Endodermal cell (in vitro differentiated cells): ENCODE measurements around the gene PLXNB2. TPM values are rescaled to one million over a fixed set of nuclear protein-coding genes. Genes with fewer than 3 reads are reported as not detected.

Experiments
- DNase-seq: peaks from one replicate; pipeline ENCODE4 v3.0.0-alpha.2; 2017
- H3K27ac ChIP-seq: 2 replicates; pipeline ENCODE4 v1.5.1; 2013; ENCODE audit warnings: mild to moderate bottlenecking, low read depth, low read length, moderate library complexity
- H3K27me3 ChIP-seq: 2 replicates; pipeline ENCODE4 v1.6.1; 2013; ENCODE audit warnings: mild to moderate bottlenecking, low read length, moderate library complexity; ENCODE audit not compliant: insufficient read depth, control insufficient read depth, poor library complexity, severe bottlenecking
- H3K36me3 ChIP-seq: 2 replicates; pipeline ENCODE4 v1.7.0; 2013; ENCODE audit warnings: mild to moderate bottlenecking, low read length, moderate library complexity; ENCODE audit not compliant: control insufficient read depth, insufficient read depth
- H3K4me1 ChIP-seq: one replicate; pipeline ENCODE4 v1.7.0; 2013; ENCODE audit warnings: low read length; ENCODE audit not compliant: control insufficient read depth, insufficient read depth
- H3K4me3 ChIP-seq: 2 replicates; pipeline ENCODE4 v1.5.1; 2013; ENCODE audit warnings: mild to moderate bottlenecking, low read length, moderate library complexity
- H3K9ac ChIP-seq: 2 replicates; pipeline ENCODE4 v1.6.1; 2013; ENCODE audit warnings: mild to moderate bottlenecking, low read length, moderate library complexity; ENCODE audit not compliant: poor library complexity, severe bottlenecking; ENCODE audit errors: extremely low read depth
- H3K9me3 ChIP-seq: 2 replicates; pipeline ENCODE4 v1.6.1; 2013; ENCODE audit warnings: mild to moderate bottlenecking, low read length, moderate library complexity; ENCODE audit not compliant: control insufficient read depth
- H3K27ac Mint-ChIP-seq: 2 replicates; pipeline ENCODE4 v1.8.0; 2020; ENCODE audit warnings: mixed read lengths
- H3K27me3 Mint-ChIP-seq: 2 replicates; pipeline ENCODE4 v1.8.0; 2021; ENCODE audit warnings: mild to moderate bottlenecking, mixed read lengths; ENCODE audit not compliant: insufficient read depth
- H3K36me3 Mint-ChIP-seq: 2 replicates; pipeline ENCODE4 v1.8.0; 2020; ENCODE audit warnings: low read depth, mixed read lengths
- H3K4me1 Mint-ChIP-seq: 2 replicates; pipeline ENCODE4 v1.8.0; 2020; ENCODE audit warnings: mixed read lengths
- H3K4me3 Mint-ChIP-seq: 2 replicates; pipeline ENCODE4 v1.8.0; 2020; ENCODE audit warnings: mild to moderate bottlenecking, moderate library complexity, mixed read lengths
- H3K9me3 Mint-ChIP-seq: 2 replicates; pipeline ENCODE4 v1.8.0; 2020; ENCODE audit warnings: mild to moderate bottlenecking, mixed read lengths
- WGBS, 2 experiments: methylation state at CpG; one replicate each; pipeline versions ENCODE4 v1.1.5 to v1.1.7; 2013; ENCODE audit warnings: missing lambda C conversion rate in 2 of 2, mixed read lengths in 1 of 2; ENCODE audit not compliant: insufficient coverage in 1 of 2, insufficient read length in 1 of 2; 5-methylcytosine and 5-hydroxymethylcytosine counted together
- total RNA-seq, 2 donors: library from RNA; stranded (reverse); fragmentation: NEBNext Ultra II Directional in 1 of 2; extraction: Animal tissue kit (Norgen Biotek cat#: 25700) in 1 of 2; gene quantifications; 2 replicates in 1 of 2; 3 replicates in 1 of 2; pipeline ENCODE4 v1.2.1, GENCODE V29; 2021
- TF ChIP-seq, protein P1 (sequence below): fragments of 200-600 bp; sonication (generic); conservative IDR thresholded peaks from 2 replicates; pipeline ENCODE4 v1.5.0; 2021; ENCODE audit warnings: antibody characterized with exemption, mild to moderate bottlenecking

Gene PLXNB2
- total RNA-seq, 2 donors from 2014 or later: 94.7 to 97.7 TPM

DNA sequence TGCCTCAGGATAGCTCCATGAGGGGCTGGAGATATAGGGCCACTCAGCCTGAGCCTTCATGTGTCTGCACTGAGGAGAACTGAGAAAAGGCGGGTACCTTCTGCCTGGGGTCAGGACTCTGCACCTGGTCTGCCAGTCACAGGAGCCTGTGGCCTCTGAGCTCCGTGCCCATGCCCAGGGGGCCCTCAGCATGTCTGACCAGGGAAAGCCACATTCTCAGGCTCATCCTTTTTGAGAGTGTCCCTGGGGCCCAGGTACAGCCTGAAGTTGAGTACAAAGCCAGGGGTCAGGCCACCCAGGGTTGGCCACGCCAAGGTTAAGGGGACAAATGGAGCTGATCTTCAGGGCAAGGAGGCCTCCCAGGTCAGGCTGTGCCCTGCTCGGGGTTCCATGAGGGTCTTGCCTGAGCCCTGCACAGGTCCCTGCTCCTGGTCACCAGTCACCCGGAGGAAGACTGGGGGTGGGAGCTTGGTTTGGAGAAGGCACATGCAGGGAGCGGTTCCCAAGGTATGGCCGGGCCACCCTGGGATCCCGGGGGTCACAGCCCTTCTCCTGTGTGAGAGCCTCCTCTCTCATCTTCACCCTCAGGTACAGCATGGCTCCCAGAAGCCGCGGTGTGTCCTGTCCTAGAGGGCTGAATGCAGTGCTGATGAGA lies 13.4 kb upstream of the PLXNB2 start:
- DNase-seq: no peak
- H3K27ac Mint-ChIP-seq: no peak overlapping the region

DNA sequence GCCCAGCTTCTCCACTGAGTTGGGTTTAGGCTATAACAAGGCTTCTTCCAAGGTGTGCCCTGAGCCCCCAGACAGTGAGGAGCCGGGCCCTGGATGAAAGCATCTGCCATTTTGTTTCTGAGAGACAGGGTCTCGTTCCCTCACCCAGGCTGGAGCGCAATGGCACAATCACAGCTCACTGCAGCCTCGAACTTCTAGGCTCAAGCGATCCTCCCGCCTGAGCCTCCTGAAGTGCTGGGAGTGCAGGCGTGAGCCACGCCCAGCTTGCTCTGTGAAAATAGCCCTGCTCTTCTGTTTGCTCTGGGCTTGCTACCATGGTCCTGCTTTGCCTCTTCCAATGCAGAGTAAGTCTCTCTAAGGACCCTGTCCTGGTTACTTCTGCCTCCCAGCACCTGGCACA lies 12.7 kb upstream of the PLXNB2 start:
- Mint-ChIP-seq H3K27me3 (peaks cover 11% of the 10 kb centered on the region), H3K4me3 (no peak overlapping the region), H3K36me3 (no peaks in the 10 kb centered on the region), H3K4me1 (no peaks in the 10 kb centered on the region), H3K27ac (no peak overlapping the region), H3K9me3 (no peaks in the 10 kb centered on the region)
- Histone ChIP-seq H3K9me3 (no peaks in the 10 kb centered on the region), H3K4me3 (no peak overlapping the region), H3K27me3 (no peaks in the 10 kb centered on the region), H3K36me3 (no peaks in the 10 kb centered on the region), H3K9ac (no peak overlapping the region), H3K27ac (no peak overlapping the region), H3K4me1 (no peaks in the 10 kb centered on the region)
- TF ChIP-seq, protein P1, sequence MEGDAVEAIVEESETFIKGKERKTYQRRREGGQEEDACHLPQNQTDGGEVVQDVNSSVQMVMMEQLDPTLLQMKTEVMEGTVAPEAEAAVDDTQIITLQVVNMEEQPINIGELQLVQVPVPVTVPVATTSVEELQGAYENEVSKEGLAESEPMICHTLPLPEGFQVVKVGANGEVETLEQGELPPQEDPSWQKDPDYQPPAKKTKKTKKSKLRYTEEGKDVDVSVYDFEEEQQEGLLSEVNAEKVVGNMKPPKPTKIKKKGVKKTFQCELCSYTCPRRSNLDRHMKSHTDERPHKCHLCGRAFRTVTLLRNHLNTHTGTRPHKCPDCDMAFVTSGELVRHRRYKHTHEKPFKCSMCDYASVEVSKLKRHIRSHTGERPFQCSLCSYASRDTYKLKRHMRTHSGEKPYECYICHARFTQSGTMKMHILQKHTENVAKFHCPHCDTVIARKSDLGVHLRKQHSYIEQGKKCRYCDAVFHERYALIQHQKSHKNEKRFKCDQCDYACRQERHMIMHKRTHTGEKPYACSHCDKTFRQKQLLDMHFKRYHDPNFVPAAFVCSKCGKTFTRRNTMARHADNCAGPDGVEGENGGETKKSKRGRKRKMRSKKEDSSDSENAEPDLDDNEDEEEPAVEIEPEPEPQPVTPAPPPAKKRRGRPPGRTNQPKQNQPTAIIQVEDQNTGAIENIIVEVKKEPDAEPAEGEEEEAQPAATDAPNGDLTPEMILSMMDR: no peak
- DNase-seq: no peak
- WGBS, 2 experiments: 89 to 98% methylated on average over 7 to 8 of the region's 8 CpGs

More for the DNA sequence above, 13.4 kb upstream of the PLXNB2 start:
- H3K36me3 Mint-ChIP-seq: no peaks in the 10 kb centered on the region
- H3K4me3 Mint-ChIP-seq: no peak overlapping the region
- no peak overlapping the region for H3K4me3 ChIP-seq
- peaks cover 2% of the 10 kb centered on the region for H3K27me3 ChIP-seq
- H3K9me3 ChIP-seq: no peaks in the 10 kb centered on the region
- H3K36me3 ChIP-seq: no peaks in the 10 kb centered on the region
- H3K4me1 Mint-ChIP-seq: peaks cover under 1% of the 10 kb centered on the region
- H3K27me3 Mint-ChIP-seq: peaks cover 15% of the 10 kb centered on the region
- H3K4me1 ChIP-seq: no peaks in the 10 kb centered on the region
- no peak overlapping the region for H3K9ac ChIP-seq
- no peak overlapping the region for H3K27ac ChIP-seq
- TF ChIP-seq, protein P1: no peak
- H3K9me3 Mint-ChIP-seq: no peaks in the 10 kb centered on the region
- 93 to 95% methylated on average over 7 to 10 of the region's 10 CpGs for WGBS, 2 experiments

DNA sequence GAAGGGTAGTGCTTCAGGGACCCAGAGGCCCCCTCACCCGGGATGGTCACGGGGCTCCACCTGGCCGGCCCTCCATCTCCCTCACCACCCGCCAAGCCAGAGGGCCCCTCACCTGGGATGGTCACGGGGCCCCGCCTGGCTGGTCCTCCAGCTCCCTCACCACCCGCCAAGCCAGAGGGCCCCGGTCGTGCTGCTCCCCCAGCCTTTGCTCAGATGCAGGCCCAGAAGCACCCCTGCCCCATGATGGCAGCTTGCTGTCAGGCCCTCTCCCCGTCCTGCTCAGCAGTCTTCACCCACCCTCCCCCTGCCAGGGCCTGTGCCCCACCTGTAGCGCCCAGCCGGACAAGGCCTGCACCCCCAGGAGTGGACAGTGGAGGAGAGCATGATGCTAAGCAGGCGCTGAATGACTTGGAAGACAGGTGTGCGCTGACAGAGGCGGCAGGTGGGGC lies 12.1 kb upstream of the PLXNB2 start:
- Histone ChIP-seq H3K4me3 (no peak overlapping the region), H3K36me3 (no peaks in the 10 kb centered on the region), H3K27ac (no peak overlapping the region), H3K9ac (no peak overlapping the region), H3K27me3 (no peaks in the 10 kb centered on the region), H3K4me1 (no peaks in the 10 kb centered on the region), H3K9me3 (no peaks in the 10 kb centered on the region)
- Mint-ChIP-seq H3K27me3 (peaks cover 5% of the 10 kb centered on the region), H3K4me1 (peaks cover under 1% of the 10 kb centered on the region), H3K36me3 (no peaks in the 10 kb centered on the region), H3K4me3 (no peak overlapping the region), H3K9me3 (no peaks in the 10 kb centered on the region), H3K27ac (no peak overlapping the region)
- WGBS, 2 experiments: 84 to 94% methylated on average over 3 to 15 of the region's 15 CpGs
- DNase-seq: no peak
- TF ChIP-seq, protein P1: no peak
